OCI-LY1 (cell line): Measurements from ENCODE around the gene AMIGO3.

Source experiments
- CTCF ChIP-seq: fragments of 200-600 bp; sonication (generic), shearing (Covaris generic); IDR thresholded peaks from 2 replicates; pipeline ENCODE4 v1.5.1; 2017; ENCODE audit warnings: mild to moderate bottlenecking, antibody characterized with exemption, low read length, moderate library complexity, mixed read lengths
- EZH2 ChIP-seq: fragments of 200-600 bp; sonication (generic), shearing (Covaris generic); IDR thresholded peaks from 2 replicates; pipeline ENCODE4 v1.8.0; 2017; ENCODE audit warnings: borderline replicate concordance, mixed run types, mild to moderate bottlenecking, antibody characterized with exemption, low read length, moderate library complexity, mixed read lengths

- TF ChIP-seq CTCF (no peak), EZH2 (no peak)
Measured at GRCh38 chr3:49681232-49681522, 38.3 kb downstream of the AMIGO3 start.
